ENCODE data around the gene OR10G3. TPM values are rescaled to one million over a fixed set of nuclear protein-coding genes. Genes with fewer than 3 reads are reported as not detected.

Gene OR10G3
- total and polyA plus RNA-seq, 2 of the 13 experiments (the other 11 are each of a cell fraction or from before 2014, with no cell fraction given) = not detected

GRCh38 chr14:21526672-21527317 is 53.1 kb downstream of the OR10G3 start (continued):
- TF ChIP-seq TBX2 (CRISPR knock-in tag; IDR thresholded peaks at IDR 0.05; ENCODE audit: borderline replicate concordance) = peak; percentile 49; the same call in 1 of the 2 replicates
- 0 out of 2 replicates have a peak, but pooled peaks have one; percentile 10 for TF ChIP-seq KDM5A (IDR thresholded peaks at IDR 0.05; ENCODE audit: borderline replicate concordance, low read length)
- TF ChIP-seq TCF7 (IDR thresholded peaks at IDR 0.05; ENCODE audit: low read depth) = no peak
- peak; percentile 54; the same call in 1 of the 2 replicates for TF ChIP-seq ZNF235 (CRISPR knock-in tag; IDR thresholded peaks at IDR 0.05; ENCODE audit: borderline replicate concordance)
- peak; percentile 95 for TF ChIP-seq ZFX (CRISPR knock-in tag; IDR thresholded peaks at IDR 0.05; ENCODE audit: low read depth)
- no peak for TF ChIP-seq ZNF616 (CRISPR knock-in tag; IDR thresholded peaks at IDR 0.05; ENCODE audit: low read depth)
- TF ChIP-seq HMGXB4 (CRISPR knock-in tag; IDR thresholded peaks at IDR 0.05; ENCODE audit: borderline replicate concordance in 1 of 2, low read depth in 1 of 2) = 0 out of 4 replicates have a peak, but pooled peaks of 1 of the 2 experiments have one; percentile 25
- 0 out of 2 replicates have a peak, but pooled peaks have one; percentile 0 for TF ChIP-seq SP4 (CRISPR knock-in tag; IDR thresholded peaks at IDR 0.05)
- no peak for TF ChIP-seq GLMP (CRISPR knock-in tag; IDR thresholded peaks at IDR 0.05; ENCODE audit: borderline replicate concordance)
- no peak for TF ChIP-seq NR2F1 (CRISPR knock-in tag; IDR thresholded peaks at IDR 0.05)
- TF ChIP-seq HNRNPK (IDR thresholded peaks at IDR 0.05; ENCODE audit: low read depth, low read length, poor library complexity, severe bottlenecking) = peak; percentile 35
- TF ChIP-seq ZNF431 (CRISPR knock-in tag; IDR thresholded peaks at IDR 0.05; ENCODE audit: borderline replicate concordance, low read depth) = 0 out of 2 replicates have a peak, but pooled peaks have one; percentile 16
- 0 out of 2 replicates have a peak, but pooled peaks have one; percentile 22 for TF ChIP-seq ZNF878 (CRISPR knock-in tag; IDR thresholded peaks at IDR 0.05)
- TF ChIP-seq ZNF337 (CRISPR knock-in tag; IDR thresholded peaks at IDR 0.05; ENCODE audit: borderline replicate concordance, low read depth) = 0 out of 2 replicates have a peak, but pooled peaks have one; percentile 30
- no peak for TF ChIP-seq ZNF136 (CRISPR knock-in tag; IDR thresholded peaks at IDR 0.05; ENCODE audit: low read depth)
- TF ChIP-seq NONO (IDR thresholded peaks at IDR 0.05) = no peak
- TF ChIP-seq NONO (CRISPR knock-in tag; conservative IDR thresholded peaks at IDR 0.05) = no peak
- 0 out of 2 replicates have a peak, but pooled peaks have one; percentile 31 for TF ChIP-seq TSC22D2 (CRISPR knock-in tag; IDR thresholded peaks at IDR 0.05; ENCODE audit: borderline replicate concordance)
- TF ChIP-seq NFYC (CRISPR knock-in tag; IDR thresholded peaks at IDR 0.05) = peak; percentile 31; the same call in 1 of the 2 replicates
- TF ChIP-seq, protein P1, sequence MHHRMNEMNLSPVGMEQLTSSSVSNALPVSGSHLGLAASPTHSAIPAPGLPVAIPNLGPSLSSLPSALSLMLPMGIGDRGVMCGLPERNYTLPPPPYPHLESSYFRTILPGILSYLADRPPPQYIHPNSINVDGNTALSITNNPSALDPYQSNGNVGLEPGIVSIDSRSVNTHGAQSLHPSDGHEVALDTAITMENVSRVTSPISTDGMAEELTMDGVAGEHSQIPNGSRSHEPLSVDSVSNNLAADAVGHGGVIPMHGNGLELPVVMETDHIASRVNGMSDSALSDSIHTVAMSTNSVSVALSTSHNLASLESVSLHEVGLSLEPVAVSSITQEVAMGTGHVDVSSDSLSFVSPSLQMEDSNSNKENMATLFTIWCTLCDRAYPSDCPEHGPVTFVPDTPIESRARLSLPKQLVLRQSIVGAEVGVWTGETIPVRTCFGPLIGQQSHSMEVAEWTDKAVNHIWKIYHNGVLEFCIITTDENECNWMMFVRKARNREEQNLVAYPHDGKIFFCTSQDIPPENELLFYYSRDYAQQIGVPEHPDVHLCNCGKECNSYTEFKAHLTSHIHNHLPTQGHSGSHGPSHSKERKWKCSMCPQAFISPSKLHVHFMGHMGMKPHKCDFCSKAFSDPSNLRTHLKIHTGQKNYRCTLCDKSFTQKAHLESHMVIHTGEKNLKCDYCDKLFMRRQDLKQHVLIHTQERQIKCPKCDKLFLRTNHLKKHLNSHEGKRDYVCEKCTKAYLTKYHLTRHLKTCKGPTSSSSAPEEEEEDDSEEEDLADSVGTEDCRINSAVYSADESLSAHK (CRISPR knock-in tag; IDR thresholded peaks at IDR 0.05; ENCODE audit: borderline replicate concordance) = no peak
- peak; percentile 30 for TF ChIP-seq PCBP2 (optimal IDR thresholded peaks at IDR 0.05; ENCODE audit: low read depth, low read length, poor library complexity, severe bottlenecking)
- peak; percentile 21; the same call in 1 of the 2 replicates for TF ChIP-seq FOXC1 (CRISPR knock-in tag; IDR thresholded peaks at IDR 0.05; ENCODE audit: borderline replicate concordance)
- TF ChIP-seq ZNF205 (CRISPR knock-in tag; IDR thresholded peaks at IDR 0.05) = 0 out of 2 replicates have a peak, but pooled peaks have one; percentile 44

Measured in HepG2 (cell line).